GM12874 (cell line): Measurements from ENCODE around the gene KBTBD13.

Source experiments
- TF ChIP-seq, protein P1 (sequence below): IDR thresholded peaks from 2 replicates; pipeline ENCODE4 v1.5.1; 2011; ENCODE audit warnings: low read depth, mild to moderate bottlenecking, control low read depth, low read length, moderate library complexity; ENCODE audit not compliant: insufficient read depth

The KBTBD13 gene

DNA sequence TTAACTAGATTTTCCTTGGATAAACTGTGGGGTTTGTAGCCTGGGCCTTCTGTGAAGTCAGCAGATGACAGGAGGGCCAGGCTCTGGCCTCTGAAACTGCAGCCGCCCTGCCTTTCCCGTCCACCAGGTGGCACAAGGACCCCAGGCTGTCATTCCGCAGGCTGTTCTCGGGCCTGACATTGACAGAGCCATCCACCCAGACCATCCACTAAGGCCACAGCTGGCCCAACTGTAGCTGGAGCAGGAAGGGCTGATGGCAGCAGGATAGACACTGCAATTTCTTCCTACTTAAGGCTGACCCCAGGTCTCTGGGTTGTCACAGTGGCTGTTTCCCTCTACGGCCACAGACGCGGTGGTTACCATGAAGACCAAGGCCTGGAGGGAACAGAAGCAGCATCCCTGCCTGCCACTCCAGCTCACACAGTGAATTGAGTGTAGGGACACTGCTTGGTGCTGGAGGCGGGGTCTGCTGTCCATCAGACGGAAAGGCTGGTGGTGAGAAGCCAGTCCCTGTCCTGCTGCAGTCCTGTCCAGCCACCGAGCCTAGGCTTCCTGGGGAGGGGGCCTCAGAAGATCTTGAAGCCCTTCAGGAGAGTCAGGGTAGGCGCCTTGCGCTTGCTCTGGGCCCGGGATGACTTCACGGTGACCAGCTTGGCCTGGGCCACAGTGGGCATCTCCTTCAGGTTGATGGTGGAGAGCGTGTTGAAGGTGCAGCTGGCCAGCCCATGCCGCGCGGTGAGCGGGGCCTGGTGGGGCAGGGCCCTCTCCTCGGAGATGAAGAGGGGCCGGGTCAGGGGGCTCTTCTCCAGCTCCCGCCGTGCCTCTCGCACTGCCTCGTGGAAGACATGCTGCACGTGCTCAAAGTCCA, 22.0 kb upstream of the KBTBD13 start:
- TF ChIP-seq, protein P1, sequence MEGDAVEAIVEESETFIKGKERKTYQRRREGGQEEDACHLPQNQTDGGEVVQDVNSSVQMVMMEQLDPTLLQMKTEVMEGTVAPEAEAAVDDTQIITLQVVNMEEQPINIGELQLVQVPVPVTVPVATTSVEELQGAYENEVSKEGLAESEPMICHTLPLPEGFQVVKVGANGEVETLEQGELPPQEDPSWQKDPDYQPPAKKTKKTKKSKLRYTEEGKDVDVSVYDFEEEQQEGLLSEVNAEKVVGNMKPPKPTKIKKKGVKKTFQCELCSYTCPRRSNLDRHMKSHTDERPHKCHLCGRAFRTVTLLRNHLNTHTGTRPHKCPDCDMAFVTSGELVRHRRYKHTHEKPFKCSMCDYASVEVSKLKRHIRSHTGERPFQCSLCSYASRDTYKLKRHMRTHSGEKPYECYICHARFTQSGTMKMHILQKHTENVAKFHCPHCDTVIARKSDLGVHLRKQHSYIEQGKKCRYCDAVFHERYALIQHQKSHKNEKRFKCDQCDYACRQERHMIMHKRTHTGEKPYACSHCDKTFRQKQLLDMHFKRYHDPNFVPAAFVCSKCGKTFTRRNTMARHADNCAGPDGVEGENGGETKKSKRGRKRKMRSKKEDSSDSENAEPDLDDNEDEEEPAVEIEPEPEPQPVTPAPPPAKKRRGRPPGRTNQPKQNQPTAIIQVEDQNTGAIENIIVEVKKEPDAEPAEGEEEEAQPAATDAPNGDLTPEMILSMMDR = peak; percentile 90

DNA sequence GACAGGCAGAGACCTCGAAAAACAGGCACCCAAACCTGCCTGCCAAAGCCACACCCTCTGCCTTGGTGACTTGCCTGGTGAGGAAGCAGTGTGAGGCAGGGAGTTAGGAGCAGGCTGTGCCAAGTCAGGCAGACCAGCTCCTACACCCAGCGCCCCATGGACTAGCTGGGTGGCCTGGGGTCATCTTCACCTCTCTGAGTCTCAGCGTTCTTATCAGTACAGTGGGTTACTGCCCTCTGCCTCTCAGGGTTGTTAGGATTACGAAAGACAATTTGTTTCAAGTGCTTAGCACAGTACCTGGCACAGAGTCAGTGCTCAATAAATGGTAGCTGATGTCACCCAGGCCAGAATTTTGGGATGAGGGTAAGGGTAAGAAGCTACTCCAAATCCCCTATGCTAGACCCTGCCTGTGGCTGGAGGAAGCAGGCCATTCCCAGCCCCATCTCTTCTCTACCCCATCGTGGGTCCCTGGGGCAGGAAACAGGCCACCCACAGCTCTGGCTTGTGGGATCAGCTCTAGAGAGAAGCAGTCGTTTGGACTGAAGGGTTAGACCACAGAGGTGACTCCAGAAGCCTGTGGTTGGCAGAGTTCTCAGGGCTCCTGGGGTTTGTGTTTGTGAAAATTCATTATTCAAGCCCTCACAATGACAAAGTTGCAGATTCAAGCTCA, 21.2 kb upstream of the KBTBD13 start:
- TF ChIP-seq, protein P1 = no peak

DNA sequence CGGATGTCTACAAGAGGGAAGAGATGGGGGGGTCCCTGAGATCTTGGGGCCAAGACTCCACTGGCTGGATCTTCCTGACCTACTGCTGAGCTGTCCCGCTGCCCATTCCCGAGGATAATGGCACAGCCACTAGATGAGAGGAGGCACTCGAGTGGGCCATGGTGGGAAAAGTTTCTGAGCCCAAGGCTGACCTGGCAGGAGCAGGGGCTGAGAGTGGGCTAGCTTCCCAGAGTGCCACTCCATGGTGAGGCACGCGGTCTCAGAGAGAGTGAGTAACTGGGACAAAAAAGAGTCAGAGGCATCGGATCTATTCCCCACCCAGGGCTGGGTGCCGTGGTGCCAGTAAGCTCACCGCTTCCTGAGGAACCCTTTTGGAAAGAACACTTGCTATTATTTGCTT, 20.4 kb upstream of the KBTBD13 start:
- TF ChIP-seq, protein P1 = no peak

DNA sequence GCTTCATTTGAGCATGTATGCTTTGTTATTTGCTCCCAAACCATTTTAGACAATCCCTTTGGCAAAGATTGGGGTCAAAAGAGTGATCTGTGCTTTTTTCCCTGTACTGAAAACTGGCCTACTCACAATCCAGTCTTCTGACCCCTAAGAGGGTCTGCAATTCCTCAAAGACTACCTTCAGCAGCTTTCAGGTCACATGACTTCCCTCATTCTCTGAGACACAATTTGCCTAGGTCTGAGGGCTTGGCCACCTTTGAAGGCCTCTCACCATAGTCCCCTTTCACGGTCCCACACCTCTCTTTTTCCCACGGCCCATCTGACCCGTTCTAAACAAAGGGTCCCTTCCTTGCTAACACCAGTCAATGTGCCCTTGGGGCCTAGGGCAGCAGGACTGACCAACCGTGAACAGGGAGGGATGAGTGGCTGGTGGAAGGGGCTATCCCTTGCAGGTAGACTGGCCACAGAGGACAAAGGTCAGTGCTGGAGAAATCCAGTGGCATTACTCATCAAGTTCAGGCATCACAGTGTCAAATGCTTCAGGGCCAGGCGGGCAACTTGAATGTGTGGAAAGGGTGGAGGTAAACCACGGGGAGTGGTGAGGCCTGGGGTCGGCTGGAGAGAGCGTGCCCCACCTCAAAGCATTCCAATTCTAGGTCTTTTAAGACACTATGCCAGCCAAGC, 19.5 kb upstream of the KBTBD13 start:
- TF ChIP-seq, protein P1 = no peak

DNA sequence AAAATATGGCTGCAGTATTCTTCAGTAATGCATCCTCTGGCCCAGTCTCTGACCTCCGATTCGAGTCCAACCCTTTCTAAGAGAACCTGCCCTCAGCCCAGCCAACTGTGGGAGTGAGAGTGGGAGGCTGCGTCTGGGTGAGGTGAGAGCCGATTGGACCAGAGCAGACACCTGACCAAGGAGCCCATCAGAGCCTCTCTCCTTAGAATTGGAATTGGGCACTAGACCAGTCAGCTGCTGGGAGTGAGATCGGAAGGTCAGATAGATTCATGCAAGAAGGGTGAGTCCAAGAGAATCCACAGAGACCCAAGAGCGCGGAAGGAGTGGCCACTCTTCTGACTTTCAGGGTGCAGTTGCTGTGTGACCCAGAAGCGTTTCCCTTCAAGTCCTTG, 19.0 kb upstream of the KBTBD13 start:
- TF ChIP-seq, protein P1 = no peak

DNA sequence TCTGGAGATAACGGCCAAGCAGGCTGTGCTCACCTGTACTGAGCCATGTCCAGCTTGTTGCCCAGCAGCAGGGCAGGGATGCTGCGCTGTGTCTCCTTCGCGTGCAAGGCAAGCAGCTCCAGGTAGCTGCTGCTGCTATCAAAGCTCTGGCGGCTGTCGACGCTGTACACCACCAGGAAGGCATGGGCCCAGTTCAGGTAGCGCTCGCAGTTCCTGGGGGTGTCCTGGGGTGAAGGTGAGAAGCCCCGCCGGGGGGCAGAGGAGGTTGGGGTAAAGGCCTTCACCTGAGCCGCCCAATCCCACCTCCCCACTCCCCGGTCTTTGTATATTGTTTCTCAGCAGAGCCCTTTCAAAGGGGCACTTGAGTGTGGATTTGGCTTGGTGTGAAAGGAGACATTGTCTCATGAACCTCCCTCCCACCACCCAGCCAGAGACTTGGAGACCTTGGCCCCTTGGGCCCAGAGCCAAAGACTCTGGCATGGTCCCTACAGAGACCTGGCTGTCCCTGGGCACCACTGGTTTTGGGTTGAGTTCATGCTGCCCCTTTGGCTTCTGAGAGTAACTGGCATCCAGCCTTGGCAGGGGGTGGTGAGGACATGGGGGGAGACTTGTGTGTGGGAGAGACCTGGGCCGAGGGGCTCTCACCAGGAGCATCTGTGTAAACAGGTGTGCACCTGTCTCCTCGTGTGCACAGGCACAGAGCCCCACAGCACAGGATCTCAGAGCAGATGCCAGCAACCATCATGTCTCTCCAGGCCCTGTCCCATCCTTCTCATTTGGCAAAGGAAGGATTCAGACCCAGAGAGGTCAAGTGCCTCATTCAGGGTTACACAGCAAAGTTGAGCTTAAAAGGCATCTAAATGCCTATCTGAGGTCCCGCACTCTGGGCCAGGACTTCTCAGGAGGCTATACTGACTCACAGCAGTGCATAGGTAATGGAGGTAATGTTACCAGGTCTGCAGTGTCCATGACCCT, 17.9 kb upstream of the KBTBD13 start:
- TF ChIP-seq, protein P1 = no peak
